HG02840 (cell line): Measurements from ENCODE around the gene PPP1R12C.
"Not testable (repeated sequence)": the region's sequence is repeated elsewhere in the genome, so short reads cannot be mapped to it uniquely, and the experiment has no call there.

Experiments
- ATAC-seq: cut with Tn5 transposase; IDR thresholded peaks from one replicate; pipeline ENCODE4 v1.9.1; 2021; ENCODE audit warnings: mild to moderate bottlenecking, moderate library complexity, moderate number of reproducible peaks; ENCODE audit not compliant: unreplicated experiment, low FRiP score

The PPP1R12C gene

GRCh38 chr19:55112777-55113569, 4.5 kb downstream of the PPP1R12C start:
- ATAC-seq = no peak

- ATAC-seq = no peak
These were observed 5.1 kb downstream of the PPP1R12C start for GRCh38 chr19:55112246-55112776.

GRCh38 chr19:55111238-55111831, 6.1 kb downstream of the PPP1R12C start:
- no peak for ATAC-seq

GRCh38 chr19:55109527-55110291, 7.7 kb downstream of the PPP1R12C start:
- ATAC-seq = no peak

- not testable (repeated sequence) for ATAC-seq
These were observed 10.2 kb downstream of the PPP1R12C start for GRCh38 chr19:55107252-55107651.

- ATAC-seq = no peak
These were observed 10.8 kb downstream of the PPP1R12C start for GRCh38 chr19:55106591-55106990.

GRCh38 chr19:55105237-55105636, 12.2 kb downstream of the PPP1R12C start:
- no peak for ATAC-seq

GRCh38 chr19:55103190-55103589, 14.2 kb downstream of the PPP1R12C start:
- no peak for ATAC-seq

GRCh38 chr19:55101261-55101660, 16.2 kb downstream of the PPP1R12C start:
- ATAC-seq = no peak

- no peak for ATAC-seq
These were observed 17.6 kb downstream of the PPP1R12C start for GRCh38 chr19:55099557-55100506.

GRCh38 chr19:55098716-55099556, 18.5 kb downstream of the PPP1R12C start:
- no peak for ATAC-seq

GRCh38 chr19:55097864-55098715, 19.3 kb downstream of the PPP1R12C start:
- ATAC-seq = no peak

- ATAC-seq = no peak
These were observed 21.3 kb downstream of the PPP1R12C start for GRCh38 chr19:55096061-55096701.

GRCh38 chr19:55095260-55096060, 22.0 kb downstream of the PPP1R12C start:
- ATAC-seq = no peak

- ATAC-seq = no peak
These were observed 22.8 kb downstream of the PPP1R12C start for GRCh38 chr19:55094456-55095259.
